GM19467 (cell line): ENCODE measurements around the gene HIP1.
"Not testable (repeated sequence)": the region's sequence is repeated elsewhere in the genome, so short reads cannot be mapped to it uniquely, and the experiment has no call there.

Experiments used
- ATAC-seq: cut with Tn5 transposase; IDR thresholded peaks from one replicate; pipeline ENCODE4 v1.9.1; 2021; ENCODE audit warnings: mild to moderate bottlenecking, moderate library complexity; ENCODE audit not compliant: unreplicated experiment

HIP1 gene

DNA sequence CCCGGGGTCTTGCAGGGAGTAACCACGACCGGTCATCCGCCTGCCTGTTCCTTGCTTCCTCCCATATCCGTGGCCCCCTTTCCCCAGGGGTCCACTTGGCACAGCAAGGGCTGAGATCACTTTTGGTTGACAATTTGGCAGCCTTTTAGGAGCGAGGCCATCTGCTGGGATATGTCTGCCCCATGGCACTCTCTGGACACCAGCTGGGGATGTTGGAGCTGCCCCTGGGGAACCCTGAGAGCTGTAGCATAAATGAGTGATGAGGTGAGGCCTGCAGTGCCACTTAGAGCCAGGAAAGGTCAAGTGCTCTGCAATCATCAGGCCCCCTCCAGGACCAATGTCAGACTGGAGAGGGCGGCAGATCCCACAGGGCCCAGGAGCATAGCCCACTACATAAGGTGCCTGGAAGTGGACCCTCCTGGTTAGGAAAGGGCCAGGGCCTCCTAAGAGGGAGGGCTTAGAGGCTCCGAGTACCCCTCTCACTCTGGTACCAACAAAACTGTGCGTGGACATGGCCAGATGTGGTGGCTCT, 92.1 kb downstream of the HIP1 start:
- ATAC-seq = no peak

DNA sequence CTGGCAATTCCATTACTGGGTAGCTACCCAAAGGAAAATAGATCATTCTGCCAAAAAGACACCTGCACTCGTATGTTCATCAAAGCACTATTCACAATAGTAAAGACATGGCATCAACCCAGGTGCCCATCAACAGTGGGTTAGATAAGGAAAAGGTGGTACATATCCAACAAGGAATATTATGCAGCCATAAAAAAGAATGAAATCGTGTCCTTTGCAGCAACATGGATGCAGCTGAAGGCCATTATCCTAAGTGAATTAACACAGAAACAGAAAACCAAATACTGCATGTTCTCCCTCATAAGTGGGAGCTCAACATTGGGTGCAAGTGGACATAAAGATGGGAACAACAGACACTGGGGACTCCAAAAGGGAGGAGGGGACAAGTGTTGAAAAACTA, 93.2 kb downstream of the HIP1 start:
- no peak for ATAC-seq

DNA sequence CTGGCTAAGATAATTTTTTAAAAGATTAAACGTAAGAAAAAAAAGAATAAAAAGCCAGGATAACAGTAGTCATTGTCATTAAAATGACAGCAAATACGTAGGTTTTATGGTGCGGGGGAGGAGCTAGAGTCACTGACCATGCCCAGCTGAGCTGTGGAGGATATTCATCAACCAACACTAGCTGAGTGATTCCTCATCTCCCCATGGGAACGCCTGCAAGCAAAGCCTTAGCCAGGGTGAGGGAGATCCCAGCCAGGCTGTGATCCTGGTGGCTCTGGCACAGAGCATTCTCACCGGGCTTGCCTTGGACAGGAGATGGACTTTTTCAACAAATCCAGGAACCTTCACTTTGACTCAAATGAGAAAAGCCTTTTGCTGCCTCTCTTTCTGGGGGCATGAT, 94.2 kb downstream of the HIP1 start:
- ATAC-seq = no peak

DNA sequence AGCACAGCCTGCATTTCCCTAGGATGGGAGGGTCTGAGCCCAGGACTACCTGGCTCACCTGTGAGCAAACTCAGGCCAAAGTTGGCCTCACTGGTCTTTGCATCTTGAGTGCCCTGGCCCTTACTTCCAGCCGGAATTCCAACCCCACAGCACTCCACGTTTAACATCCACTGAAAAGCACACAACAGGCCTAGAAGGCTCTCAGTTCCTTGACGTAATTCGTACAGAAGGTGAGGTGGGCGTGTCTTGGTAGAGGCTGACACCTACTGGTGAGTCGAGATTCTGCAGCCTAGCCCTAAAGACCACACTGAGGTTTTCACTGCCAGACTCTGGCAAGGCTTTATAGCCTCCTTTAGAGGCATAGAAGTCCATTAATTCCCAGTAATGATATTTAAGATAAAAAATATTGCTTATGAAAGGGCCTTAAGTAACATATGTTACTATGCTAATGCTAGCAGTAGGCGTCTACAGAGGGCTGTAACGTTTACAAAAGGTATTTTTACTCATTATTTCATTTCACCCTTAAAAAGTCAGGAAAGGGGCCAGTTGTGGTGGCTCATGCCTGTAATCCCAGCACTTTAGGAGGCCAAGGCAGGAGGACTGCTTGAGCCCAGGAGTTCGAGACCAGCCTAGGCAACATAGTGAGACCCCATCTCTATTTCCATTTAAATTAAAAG, 95.8 kb downstream of the HIP1 start:
- ATAC-seq = no peak

DNA sequence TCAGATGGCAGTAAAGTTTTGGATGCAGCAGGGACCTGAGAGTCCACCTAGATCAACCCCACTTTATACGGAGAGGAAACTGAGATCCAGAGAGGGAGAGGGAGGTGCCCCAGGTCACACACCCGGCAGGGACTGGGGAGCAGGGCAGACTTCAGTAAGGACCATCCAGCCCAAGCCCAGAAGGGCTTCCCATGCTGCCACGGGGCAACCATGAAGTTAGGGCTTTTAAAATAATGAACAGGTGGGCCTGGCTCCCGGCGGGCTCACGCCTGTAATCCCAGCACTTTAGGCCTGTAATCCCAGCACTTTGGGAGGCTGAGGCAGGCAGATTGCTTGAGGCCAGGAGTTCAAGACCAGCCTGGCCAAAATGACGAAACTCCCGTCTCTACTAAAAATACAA, 98.5 kb downstream of the HIP1 start:
- no peak for ATAC-seq

DNA sequence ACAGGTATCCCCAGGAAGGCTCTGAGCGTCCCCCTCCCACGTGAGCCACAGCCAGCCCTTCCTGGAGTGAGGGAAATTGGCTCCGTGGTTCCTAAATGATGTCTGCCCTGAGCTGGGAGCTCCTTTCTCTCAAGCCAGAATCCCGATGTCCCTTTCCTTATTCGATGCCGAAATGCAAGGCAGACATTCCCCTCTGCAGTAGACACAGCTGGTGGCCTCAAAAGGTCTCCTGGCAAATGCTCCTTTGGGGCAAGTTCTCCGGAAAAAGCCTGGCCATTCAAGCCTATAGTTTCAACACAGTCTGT, 98.9 kb downstream of the HIP1 start:
- no peak for ATAC-seq

DNA sequence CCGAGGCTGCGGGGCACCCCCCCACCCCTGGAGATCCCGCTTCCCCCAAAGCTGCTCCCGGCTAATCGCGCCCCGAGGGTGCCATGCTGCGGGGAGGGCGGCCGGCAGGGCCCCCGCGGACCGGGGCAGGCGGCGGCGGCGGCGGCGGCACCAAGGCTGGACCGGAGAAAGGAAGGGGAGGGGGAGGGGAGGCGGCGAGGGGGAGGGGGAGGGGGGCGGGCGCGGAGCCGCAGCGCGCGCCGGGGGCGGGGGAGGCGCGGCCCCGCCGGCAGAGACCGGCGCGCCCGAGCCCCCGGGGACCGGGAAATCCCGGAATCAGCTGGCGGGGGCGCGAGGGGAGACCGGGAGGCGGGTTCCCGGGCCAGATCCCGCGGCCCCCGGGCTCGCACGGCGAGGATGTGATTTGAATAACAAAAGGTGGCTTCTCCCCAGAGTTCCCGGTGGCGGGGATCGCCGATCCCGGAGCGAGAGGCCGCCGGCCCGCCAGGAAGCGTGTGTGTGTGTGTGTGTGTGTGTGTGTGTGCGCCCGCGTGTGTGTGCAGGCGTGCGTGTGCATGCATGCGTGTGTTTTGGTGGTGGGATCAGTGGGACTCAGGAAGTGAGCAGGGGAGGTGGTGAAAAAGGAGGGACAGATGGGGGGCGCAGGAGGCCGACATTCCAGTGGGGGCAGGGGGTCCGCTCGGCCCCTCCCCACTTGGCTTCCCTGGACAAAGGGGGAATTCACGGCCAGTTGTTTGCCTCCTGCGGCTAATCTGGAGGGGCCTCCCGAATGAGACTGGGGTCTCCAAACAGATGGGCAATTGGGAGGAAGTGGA, 99.5 kb downstream of the HIP1 start:
- ATAC-seq = no peak

DNA sequence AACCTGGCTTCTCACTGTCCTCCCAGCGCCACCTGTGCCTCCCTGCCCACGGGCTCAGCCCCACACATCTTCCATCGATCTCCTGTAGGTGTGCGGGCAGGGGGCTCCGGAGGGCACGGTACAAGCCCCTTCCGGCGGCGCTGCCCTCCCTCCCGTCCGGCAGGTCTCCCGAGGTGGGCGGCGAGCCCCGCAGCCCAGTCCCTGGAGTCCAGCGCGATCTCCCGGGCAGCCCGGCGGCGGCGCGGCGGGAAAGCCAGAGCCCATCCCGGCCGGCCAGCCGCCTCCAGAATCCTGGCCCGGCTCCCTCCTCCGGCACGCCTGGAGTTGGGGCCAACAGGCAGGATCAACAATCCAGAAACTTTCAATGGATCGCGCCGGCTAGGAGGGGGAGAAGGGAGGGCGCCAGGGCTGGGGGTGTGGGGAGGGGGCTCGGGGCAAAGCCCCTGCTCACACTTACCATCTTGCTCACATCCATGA, 100.1 kb downstream of the HIP1 start:
- no peak for ATAC-seq

DNA sequence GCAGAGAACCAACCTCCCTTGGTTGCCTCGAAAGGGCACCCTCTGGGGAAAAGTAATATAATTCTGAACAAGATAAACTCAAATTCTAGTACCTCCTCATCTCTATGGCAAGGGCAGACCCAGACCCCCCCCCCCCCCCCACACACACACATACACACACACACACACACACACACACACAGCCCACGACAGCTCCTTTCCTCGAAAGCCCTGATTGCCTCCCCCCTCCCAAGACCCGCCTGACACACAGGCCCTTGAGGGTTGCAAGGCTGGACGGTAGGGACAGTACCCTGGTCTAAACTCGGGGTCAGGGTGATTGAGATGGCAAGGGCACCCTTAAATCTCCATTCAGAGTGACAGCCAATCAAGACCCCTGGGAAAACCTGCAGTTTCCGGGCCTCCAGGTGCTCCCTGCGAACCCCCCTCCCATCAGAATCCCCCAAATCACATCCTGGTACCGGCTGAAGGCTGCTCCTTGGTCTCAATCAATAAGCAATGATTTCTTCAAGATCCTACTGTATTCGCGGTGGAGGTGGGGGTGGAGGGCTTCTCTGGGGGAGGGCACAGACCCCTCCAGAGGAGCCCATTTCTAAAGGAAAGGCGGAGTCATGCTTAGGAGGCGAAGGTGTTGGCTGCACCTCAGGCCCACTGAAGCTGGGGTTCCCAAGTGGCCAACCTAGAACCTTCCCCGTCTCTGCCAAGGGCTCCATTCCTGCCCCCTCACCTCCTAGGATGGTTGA, 100.7 kb downstream of the HIP1 start:
- no peak for ATAC-seq

DNA sequence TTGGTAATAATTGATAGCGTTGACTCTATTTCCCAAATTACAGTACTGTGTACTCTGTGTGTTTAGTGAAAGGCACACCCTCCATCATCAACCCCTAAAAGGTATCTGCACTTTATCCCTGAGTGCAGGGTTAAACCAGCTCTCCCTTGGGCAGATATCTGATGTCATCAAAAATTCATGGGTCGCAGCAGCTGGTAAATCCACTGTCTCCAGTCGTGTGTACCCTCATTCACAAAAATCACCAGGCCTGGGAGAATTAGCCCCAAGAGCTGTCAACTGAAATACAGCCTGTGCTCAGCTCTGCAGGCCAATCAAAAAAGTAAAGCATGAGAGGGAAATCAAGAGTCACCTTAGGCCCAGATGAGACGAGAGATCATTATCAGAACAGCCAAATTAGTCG, 103.7 kb downstream of the HIP1 start:
- ATAC-seq = no peak

DNA sequence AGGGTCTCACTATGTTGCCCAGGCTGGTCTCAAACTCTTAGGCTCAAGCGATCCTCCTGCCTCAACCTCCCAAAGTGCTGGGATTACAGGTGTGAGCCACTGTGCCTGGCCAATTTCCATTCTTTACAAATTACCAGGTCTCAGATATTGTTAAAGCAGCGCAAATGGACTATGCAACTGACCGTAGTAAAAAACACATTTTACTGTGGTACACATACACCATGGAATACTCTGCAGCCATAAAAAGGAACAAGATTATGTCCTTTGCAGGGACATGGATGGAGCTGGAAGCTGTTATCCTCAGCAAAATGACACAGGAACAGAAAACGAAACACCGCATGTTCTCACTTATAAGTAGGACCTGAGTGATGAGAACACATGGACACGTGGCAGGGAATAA, 106.2 kb downstream of the HIP1 start:
- not testable (repeated sequence) for ATAC-seq

DNA sequence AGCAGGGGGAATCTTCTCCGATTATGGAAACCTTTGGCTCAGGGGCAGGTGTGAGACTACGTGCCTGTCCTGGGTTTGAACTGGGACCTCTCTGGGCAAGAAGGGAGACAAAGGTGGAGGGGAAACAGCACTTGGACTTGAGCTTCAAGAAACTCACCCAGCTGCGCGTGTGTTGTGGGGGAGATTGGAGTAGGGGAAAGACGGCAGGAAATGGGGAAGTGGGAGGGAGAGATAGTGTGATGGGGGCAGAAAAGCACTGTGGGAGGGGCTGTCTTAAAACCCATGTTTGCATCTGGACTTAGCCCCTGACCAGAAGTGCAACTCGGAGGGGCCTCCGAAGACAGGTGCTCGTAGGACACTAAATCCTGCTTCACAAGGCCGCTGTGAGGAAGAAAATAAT, 107.0 kb downstream of the HIP1 start:
- ATAC-seq = no peak

DNA sequence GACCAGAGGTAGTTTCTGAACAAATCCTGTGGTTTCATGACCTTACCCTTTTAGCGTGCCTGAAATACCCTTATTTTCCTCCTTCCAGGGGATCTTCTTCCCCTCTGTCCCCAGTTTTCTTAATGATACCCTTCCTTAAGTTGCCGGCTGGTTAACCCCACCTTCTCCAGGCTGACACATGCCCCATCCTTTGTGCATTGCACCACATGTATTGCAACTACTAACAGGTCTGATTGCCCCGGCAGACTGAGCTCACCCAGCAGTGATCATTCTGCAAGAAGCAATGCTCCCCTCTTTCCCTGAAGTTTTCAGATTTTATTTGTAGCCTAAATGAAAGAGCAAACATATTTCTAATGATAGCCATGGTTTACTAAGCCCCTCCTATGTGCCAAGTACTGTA, 108.2 kb downstream of the HIP1 start:
- no peak for ATAC-seq

DNA sequence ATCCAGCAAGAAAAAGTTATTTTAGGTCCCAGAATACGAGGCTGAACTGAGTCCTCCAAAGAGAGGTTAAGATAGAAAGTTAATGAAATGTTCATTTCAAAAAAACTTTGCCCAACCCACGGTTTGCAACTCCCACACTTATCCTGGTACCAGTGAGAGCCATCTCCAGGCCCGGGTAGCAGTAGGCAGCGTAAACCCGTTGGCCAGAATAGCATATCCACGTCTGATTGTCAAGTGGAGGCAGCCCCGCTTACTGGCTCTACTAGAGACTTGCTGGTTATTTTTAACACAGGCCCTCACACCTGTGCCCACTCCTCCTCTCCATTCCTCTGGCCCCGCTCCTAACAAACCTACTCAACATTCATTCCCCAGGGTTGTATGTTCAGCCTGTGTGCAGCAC, 109.7 kb downstream of the HIP1 start:
- no peak for ATAC-seq

DNA sequence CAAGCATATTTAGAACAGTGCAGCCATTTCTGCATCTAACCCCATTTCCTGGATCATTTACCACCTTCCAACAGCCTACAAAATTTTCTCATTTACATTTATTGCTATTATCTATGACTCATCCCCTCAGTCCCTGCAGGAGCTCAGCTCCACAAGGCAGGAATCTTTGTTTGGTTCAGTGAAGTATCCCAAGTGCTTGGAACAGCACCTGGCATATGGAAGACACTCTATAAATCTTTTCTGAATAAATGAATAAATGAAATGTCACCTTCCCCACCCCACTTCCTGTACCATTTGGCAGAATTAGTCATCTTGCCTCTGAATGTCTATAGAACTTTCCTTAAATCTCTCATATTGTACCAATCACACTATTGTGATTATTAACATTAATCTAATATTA, 110.7 kb downstream of the HIP1 start:
- no peak for ATAC-seq

DNA sequence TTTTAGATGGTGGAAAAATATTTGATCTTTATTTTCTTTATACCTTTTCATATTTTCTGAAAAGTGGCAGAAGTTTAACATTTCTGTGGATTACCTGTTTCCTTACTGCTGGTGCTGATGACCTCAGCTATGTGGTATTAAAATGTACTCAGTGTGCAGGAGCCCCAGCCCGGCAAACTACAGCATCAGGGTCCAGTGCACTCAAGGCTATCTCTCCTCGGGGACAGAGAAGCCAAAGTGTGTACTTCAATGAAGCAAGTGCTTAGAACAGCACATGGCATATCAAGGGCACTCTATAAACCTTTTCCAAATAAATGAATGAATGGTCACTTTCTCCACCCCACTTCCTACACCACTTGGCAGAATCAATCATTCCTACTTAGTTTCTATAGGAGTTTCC, 111.8 kb downstream of the HIP1 start:
- no peak for ATAC-seq

DNA sequence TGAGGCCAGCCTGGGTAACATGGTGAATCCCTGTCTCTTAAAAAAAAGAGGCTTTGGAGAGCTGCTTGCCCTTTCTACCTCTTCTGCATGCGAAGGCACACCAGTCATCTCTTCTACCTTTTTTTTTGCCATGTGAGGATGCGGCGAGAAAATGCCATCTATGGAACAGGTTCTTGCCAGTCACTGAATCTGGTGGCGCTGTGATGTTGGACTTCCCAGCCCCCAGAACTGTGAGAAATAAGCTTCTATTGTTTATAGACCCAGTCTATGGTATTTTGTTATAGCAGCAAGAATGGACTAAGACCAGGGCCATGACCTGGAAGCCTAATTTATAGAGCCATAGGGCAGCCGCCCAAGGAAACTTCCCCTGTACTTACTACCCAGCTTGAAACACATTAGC, 112.9 kb downstream of the HIP1 start:
- no peak for ATAC-seq

DNA sequence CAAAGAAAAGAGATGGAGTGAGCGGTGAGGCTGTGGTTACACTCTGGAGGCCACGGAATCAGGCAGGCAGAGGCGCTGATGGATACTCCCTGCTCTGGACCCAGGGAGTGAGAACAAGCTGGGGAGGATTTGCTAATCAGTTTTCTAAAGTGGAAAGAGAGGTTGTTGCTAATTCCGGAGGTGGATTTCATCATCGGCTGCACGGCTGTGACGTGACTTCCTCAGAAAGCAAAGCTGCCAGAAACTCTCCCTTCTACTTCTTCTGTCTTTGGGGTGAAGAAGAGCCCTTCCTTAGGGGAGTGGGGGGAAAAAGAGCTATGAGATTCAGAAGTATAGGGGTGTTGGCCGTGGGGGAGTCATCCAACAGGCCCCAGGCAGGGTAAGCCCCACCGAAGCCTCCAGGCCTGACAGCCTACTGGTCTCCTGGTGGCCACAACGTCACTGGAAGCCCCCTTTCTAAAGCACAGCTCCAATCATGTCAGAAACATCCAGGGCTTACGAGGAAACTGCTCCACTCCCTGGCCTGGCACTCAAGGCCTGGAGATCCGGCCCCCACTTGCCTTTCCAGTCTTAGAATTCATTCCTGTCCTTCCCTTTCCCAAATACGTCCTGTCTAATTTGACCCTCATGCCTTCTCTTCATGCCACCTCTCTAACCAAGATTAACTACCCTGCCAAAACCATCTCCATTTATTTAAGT, 114.5 kb downstream of the HIP1 start:
- no peak for ATAC-seq

DNA sequence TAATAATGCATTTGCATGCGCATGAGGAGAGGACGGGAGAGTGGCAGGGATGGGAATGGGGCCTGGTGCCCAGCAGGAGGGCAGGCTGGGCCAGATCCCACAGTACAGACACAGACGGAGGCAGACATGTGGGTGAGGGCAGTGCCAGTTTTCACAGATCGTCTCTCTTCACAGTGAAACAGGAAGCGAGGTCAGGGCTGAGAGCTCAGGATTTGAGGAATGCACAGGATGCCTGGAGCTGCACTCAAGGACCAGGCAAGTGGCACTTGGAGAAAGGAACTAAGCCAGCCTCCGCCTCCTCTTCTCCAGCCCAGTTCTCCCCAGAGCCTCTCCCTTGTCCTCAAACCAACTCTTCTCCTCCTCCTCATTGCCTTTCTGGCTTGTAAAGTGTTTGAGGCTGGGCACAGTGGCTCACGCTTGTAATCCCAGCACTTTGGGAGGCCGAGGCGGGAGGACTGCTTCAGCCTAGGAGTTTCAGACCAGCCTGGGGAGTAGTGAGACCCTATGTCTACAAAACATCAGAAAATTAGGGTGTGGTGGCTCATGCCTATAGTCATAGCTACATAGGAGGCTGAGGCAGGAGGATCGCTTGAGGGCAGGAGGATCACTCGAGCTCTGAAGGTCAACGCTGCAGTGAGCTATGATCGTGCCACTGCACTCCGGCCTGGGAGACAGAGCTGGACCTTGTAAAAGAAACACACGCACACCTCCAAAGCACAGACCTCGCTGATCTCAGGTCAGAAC, 115.2 kb downstream of the HIP1 start:
- no peak for ATAC-seq

DNA sequence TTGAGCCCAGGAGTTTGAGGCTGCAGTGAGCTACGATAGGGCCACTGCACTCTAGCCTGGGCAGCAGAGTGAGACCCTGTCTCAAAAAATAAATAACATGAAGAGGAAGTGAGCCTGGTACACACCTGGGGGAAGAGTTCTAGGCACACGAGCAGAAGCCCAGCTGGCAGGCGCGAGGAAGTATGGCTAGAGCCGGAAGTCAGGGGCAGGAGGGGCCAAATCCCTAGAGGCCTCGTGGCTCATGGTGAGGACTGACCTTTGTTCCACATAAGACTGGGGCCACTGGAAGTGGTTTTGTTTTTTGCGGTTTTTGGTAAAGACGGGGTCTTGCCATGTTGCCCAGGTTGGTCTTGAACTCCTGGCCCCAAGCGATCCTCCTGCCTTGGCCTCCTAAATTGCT, 117.6 kb downstream of the HIP1 start:
- no peak for ATAC-seq
